ENCODE measurements around the gene CD53.
"Not testable (repeated sequence)": the region's sequence is repeated elsewhere in the genome, so short reads cannot be mapped to it uniquely, and the experiment has no call there.

The CD53 gene

DNA sequence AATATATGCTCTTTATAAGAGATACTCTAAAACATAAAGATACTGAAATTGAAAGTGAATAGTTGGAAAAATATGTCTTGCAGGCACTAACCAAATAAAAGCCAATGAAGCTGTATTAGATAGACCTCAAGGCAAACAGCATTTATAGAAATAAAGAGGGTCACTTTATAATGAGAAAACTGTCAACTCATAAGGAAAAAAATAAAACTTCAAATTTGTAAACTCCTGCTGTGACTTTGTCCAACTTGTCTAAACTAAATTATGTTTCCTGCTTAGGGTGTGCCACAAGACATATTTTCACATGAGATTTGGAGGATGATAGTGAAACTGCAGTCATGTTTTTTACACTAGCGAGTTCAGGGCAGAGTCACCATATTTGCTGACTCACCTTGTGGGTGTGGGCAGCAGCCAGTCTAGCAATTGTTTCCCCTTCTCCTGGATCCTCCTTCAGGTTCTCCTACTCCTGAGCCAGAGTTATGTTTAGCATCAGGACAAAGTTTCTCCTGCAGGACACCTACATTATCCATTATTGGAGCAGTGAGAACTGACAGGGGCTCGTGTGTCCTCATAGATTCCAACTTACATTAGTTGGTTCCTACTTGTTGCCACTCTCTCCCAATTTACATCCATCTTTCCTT, 43.8 kb downstream of the CD53 start:
- DNase-seq (ENCODE audit: low spot score): peak; percentile 17

DNA sequence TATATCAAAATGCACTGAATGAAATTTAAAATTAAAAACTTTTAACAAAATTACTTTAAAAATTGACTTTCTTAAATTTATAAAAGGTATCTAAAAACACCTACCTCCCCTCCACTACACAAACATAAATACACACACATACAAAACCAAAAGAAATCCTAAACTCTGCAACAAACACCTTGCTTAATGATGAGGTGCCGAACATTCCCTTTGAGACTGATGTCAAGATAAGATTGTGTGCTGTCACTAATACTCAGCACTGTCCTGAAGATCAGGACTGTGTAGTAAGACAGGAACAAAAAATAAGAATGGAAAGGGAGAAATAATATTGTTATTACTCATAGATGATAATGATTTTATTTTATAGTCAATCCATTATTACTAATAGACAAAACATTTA, 45.1 kb downstream of the CD53 start:
- no peak for DNase-seq (ENCODE audit: low spot score)

DNA sequence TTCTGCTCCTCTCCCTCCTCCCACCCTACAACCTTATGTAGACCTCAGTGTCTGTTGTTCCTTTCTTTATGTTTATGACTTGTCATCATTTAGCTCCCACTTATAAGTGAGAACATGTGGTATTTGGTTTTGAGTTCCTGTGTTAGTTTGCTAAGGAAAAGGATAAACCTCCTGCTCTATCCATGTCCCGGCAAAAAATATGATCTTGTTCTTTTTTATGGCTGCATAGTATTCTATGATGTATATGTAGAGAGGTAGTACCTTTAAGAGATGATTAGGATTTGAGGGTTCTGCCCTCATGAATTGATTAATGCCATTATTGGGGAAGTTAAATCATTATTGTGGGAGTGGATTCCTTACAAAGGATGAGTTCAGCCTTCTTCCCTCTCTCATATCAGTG, 49.0 kb downstream of the CD53 start:
- DNase-seq (ENCODE audit: low spot score): no peak

DNA sequence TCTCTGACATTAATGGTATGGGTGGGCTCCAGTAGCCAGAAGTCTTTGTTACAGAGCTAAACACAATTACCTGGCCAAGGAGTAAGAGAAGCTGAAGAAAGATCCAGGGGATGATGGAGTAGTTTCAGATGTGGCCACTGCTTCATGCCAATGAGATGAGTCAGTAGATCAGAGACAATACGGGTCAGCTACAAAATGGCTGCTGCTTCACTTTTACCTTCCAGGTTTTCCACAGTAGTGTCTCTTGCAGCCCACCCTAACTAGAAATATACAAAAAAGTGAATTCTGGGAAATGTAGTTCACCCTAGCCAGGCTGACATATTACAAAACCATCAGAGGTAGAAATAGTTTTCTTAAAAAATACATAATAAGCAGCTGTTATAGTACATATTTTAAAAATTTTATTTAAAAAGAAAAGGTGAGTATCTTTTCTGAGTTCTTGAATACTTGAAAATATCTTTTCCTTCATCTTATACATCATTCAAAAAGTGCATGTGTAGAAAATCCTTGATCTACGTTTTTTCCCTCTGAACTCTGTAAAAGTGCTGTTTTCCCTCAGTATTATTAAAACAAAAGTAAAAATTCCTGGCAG, 54.6 kb downstream of the CD53 start:
- DNase-seq (ENCODE audit: low spot score): no peak

- DNase-seq (ENCODE audit: low spot score): no peak
Measured at GRCh38 chr1:110928191-110928590, 55.2 kb downstream of the CD53 start.

GRCh38 chr1:110928904-110929303, 56.0 kb downstream of the CD53 start:
- DNase-seq (ENCODE audit: low spot score): no peak

DNA sequence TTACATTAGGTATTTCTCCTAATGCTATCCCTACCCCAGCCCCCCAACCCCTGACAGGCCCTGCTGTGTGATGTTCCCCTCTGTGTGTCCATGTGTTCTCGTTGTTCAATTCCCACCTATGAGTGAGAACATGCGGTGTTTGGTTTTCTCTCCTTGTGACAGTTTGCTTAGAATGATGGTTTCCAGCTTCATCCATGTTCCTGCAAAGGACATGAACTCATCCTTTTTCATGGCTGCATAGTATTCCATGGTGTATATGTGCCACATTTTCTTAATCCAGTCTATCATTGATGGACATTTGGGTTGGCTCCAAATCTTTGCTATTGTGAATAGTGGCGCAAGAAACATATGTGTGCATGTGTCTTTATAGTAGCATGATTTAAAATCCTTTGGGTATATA, 58.1 kb downstream of the CD53 start:
- DNase-seq (ENCODE audit: low spot score): not testable (repeated sequence)

GRCh38 chr1:110936567-110936966, 63.6 kb downstream of the CD53 start:
- DNase-seq (ENCODE audit: low spot score): no peak

GRCh38 chr1:110944806-110945205, 71.9 kb downstream of the CD53 start:
- DNase-seq (ENCODE audit: low spot score): no peak

DNA sequence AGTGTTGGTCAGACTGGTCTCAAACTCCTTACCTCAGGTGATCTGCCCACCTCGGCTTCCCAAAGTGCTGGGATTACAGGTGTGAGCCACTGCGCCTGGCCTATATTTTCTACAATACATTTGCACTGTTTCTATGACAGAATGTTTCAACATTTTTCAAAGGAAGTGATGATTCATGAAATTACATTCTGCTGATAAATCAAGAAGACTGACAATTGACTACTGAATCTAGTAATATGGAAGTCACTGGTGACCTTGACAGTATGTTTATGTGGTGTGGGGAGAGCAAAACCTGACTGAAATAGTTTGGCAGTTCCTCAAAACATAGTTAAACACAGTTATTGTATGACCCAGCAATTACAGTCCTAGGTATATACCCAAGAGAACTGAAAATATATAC, 72.7 kb downstream of the CD53 start:
- DNase-seq (ENCODE audit: low spot score): no peak

DNA sequence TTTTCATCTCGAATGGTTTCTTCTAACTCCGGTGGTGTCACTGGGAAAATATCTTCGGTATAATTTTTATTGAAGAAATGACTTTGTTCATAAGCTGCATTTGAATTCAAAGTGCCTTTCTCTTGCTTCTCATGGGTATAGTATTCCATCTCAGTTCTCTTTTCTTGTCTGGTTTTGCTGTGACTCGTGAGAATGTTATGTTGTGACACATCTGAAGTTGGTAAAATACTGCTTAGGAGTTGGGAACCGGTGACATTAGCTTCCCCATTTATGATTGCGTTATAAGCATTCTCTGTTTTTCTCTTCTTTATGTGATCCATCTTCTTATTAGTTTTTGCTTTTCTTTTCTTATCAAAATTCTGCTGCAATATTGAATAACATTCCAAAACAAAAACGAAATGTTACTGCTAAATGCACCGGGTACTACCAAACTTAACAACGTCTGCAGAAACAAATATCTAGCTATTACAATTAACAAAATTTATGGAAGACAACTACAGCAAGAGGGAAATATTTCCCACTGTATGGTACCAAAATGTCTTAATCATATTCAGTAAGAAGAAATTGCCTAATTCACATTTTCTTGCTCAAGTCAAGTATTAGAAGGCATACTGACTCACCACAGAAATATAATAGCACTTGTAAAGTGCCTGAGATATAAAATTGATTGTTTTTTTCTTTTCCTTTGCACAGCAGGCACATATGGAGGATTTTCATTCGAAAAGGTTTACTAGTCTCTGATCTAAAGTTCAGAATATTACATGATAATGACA, 75.3 kb downstream of the CD53 start:
- DNase-seq (ENCODE audit: low spot score): no peak
